Measurements from ENCODE around the gene ASTE1. TPM values are rescaled to one million over a fixed set of nuclear protein-coding genes. Genes with fewer than 3 reads are reported as not detected.
"Not testable (repeated sequence)": the region's sequence is repeated elsewhere in the genome, so short reads cannot be mapped to it uniquely, and the experiment has no call there.

ASTE1 gene
- polyA plus RNA-seq, 4 donors = 12.4 to 15.9 (median 12.9) TPM

GRCh38 chr3:131009698-131010097 lies 16.9 kb downstream of the ASTE1 start:
- DNase-seq (ENCODE audit: low read depth in 4 of 4, low spot score in 2 of 4) = no peak

DNA sequence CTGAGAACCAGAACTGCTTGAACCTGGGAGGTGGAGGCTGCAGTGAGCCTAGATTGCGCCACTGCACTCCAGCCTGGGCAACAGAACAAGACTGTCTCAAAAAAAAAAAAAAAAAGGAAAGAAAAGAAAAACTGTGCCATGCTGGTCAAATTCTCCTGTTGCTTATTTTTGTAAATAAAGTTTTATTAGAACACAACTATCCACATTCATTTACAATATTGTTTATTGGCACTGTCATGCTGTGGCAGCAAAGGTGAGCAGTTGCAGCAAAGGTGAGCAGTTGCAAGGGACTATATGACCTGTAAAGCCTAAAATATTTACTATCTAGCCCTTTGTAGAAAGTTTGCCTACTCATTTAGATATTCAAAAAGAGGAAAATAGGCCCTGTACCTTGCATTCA lies 18.3 kb downstream of the ASTE1 start:
- no peak for DNase-seq (ENCODE audit: low read depth in 4 of 4, low spot score in 2 of 4)

DNA sequence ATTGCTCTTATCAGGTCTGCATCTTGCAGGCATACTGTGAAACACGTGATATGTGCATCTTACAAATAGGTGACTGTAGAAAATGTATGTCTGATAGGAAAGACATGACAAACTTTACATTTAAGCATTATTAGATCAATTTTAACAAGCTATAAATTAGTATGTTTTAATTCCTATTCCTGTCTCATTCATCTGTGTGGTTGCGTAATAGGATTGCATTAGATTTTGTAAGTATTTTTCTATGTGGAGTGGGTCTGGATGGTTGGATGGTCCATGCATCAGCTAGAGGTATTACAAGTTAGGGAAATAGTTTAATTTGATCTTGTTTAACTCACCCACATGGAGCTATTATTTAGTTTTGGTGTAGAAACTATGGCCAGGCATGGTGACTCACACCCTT lies 18.8 kb downstream of the ASTE1 start:
- DNase-seq (ENCODE audit: low read depth in 4 of 4, low spot score in 2 of 4) = no peak

- DNase-seq (ENCODE audit: low read depth in 4 of 4, low spot score in 2 of 4) = no peak
Observed at GRCh38 chr3:131007256-131007655, 19.4 kb downstream of the ASTE1 start.

- DNase-seq (ENCODE audit: low read depth in 4 of 4, low spot score in 2 of 4) = no peak
Observed at GRCh38 chr3:131004603-131005002, 22.0 kb downstream of the ASTE1 start.

- DNase-seq (ENCODE audit: low read depth in 4 of 4, low spot score in 2 of 4) = no peak
Observed at GRCh38 chr3:131001071-131001470, 25.6 kb downstream of the ASTE1 start.

- no peak for DNase-seq (ENCODE audit: low read depth in 4 of 4, low spot score in 2 of 4)
Observed at GRCh38 chr3:130997289-130997688, 29.3 kb downstream of the ASTE1 start.

- DNase-seq (ENCODE audit: low read depth in 4 of 4, low spot score in 2 of 4) = peak in 1 of 4 donors; percentile 1
Observed at GRCh38 chr3:130992344-130992743, 34.3 kb downstream of the ASTE1 start.

GRCh38 chr3:130991126-130991525 lies 35.5 kb downstream of the ASTE1 start:
- DNase-seq (ENCODE audit: low read depth in 4 of 4, low spot score in 2 of 4) = no peak

GRCh38 chr3:130990282-130990681 lies 36.3 kb downstream of the ASTE1 start:
- DNase-seq (ENCODE audit: low read depth in 4 of 4, low spot score in 2 of 4) = no peak

- no peak for DNase-seq (ENCODE audit: low read depth in 4 of 4, low spot score in 2 of 4)
Observed at GRCh38 chr3:130981469-130981868, 45.2 kb downstream of the ASTE1 start.

DNA sequence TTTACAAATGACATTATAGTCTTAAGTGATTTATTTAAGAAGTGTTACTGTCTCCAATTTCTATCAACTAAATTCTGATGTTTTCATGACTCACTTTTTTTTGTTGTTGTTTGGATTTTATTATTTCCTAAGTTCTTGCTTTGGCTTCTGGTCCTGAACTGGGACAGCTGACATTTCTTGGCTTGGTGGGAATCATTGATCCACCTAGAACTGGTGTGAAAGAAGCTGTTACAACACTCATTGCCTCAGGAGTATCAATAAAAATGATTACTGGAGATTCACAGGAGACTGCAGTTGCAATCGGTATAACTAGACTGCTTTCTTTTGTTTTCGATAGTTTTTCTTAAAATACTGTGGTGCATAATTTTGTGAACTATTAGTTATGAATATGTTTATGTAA lies 47.5 kb downstream of the ASTE1 start:
- DNase-seq (ENCODE audit: low read depth in 4 of 4, low spot score in 2 of 4) = no peak

GRCh38 chr3:130976706-130977105 lies 49.9 kb downstream of the ASTE1 start:
- DNase-seq (ENCODE audit: low read depth in 4 of 4, low spot score in 2 of 4) = no peak

DNA sequence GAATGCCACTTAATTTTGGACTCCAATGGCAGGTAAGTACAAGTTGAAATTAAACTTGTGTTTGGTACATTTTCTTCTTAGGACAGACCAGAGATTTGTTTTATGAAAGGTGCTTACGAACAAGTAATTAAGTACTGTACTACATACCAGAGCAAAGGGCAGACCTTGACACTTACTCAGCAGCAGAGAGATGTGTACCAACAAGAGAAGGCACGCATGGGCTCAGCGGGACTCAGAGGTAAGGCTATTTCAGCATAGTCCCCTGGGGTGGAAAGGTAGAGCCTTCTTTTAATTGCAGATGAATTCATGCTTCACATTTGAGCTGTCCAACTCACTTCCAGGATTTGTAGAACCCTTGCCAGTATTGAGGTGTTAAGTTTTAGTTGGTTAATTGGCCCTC lies 51.4 kb downstream of the ASTE1 start:
- DNase-seq (ENCODE audit: low read depth in 4 of 4, low spot score in 2 of 4) = no peak

- DNase-seq (ENCODE audit: low read depth in 4 of 4, low spot score in 2 of 4) = no peak
Observed at GRCh38 chr3:130974201-130974600, 52.4 kb downstream of the ASTE1 start.

DNA sequence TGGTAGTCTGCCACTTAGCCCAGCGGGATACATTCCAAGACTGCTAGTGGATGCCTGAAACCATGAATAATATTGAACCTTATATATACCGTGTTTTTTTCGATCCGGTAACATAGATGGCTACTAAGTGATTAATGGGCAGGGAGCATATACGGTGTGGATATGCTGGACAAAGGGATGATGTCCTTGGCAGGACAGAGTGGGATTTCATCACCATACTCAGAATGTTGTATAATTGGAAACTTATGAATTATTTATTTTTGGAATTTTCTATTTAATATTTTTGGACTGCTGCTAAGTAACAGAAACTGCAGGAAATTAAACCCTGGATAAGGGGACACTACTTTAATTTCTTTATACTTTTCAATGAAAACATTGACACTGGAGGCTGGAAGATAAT lies 53.2 kb downstream of the ASTE1 start:
- no peak for DNase-seq (ENCODE audit: low read depth in 4 of 4, low spot score in 2 of 4)

DNA sequence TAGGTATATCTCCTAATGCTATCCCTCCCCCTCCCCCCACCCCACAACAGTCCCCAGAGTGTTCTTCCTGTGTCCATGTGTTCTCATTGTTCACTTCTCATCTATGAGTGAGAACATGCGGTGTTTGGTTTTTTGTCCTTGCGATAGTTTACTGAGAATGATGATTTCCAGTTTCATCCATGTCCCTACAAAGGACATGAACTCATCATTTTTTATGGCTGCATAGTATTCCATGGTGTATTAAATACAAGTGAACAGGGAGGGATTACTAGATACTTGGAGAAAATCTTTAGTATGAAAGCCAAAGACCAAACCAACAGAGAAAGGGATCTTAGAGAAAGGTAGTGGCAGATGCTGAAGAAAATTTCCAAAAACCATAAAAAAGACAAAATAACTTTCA lies 54.0 kb downstream of the ASTE1 start:
- not testable (repeated sequence) for DNase-seq (ENCODE audit: low read depth in 4 of 4, low spot score in 2 of 4)

DNA sequence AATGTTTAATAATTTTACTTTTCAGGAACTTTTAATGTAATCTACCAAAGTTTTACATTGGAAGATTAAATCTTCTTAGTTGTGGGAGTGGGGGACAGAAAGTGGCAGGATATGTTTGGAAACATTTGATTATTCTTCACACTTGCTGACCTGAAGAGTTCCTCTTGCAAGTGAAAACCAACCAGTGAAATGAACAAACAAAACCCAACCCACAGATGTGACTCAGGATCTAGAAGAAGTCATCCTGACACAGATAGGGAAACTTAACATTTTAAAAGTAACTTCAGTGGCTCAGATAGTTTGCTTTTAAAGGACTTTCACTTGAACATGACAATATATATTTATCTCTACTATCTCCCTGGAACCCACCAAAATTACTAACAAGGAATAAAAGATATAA lies 55.4 kb downstream of the ASTE1 start:
- no peak for DNase-seq (ENCODE audit: low read depth in 4 of 4, low spot score in 2 of 4)

DNA sequence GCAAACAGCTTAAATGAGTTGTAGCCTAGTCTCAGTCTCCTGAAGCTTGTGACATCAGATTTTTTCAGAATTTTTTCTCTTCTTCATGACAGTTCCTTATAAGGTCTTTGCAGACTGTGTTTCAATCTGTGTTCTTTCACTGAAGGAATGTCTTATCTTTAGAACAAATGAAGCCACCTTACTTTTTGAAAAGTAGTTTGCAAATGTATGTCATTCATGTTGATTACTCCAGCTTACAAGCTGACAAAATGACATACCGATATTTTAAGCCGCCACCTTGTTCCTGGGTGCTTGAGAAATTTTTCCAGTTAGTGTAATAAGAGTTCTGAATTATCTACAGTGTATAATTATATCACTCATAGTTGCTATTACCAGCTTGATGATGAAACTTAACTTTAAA lies 57.0 kb downstream of the ASTE1 start:
- no peak for DNase-seq (ENCODE audit: low read depth in 4 of 4, low spot score in 2 of 4)

DNA sequence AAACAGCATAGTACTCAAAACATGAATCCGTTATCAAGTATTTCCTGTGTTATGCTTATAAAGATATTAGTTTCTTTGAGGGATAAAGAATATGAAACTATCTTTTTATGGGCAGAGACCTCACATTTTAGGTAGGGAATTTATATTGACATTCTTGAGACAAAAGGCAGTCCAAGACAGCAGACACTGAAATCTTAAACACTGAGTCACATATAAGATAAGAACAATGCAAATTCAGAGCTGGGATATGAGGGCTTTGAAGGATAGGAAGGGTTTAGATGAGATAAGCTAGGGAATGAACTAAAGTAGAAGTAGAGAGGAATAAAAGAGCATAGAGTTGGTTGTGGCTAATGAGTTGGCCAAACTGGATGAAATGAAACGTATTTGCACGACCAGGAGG lies 58.4 kb downstream of the ASTE1 start:
- no peak for DNase-seq (ENCODE audit: low read depth in 4 of 4, low spot score in 2 of 4)

GRCh38 chr3:130967281-130967680 lies 59.3 kb downstream of the ASTE1 start:
- DNase-seq (ENCODE audit: low read depth in 4 of 4, low spot score in 2 of 4) = no peak

DNA sequence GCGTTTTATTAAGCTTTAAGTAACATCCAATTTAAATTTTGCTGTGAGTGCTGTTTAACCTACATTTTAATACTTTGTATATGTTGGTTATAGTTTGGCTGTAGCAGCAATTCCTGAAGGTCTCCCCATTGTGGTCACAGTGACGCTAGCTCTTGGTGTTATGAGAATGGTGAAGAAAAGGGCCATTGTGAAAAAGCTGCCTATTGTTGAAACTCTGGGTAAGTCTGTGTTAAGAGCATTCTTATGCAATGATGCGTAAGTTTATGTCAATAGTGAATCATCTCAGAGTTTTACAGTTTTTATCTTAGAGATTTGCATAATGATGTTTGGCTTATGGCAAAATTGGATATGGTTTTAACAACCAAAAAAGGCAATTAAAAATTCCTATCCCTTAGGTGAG lies 62.7 kb downstream of the ASTE1 start:
- no peak for DNase-seq (ENCODE audit: low read depth in 4 of 4, low spot score in 2 of 4)
